T-helper 1 cell treated with Interleukin-12 subunit alpha and Interleukin-12 subunit beta and Interleukin-4 antibody, amounts not matched to agents 30 μg/mL and 1 μg/mL, for 36 hours (primary cell): ENCODE data around the gene RBM15.

Experiments used
- H3K27ac Mint-ChIP-seq: one replicate; pipeline ENCODE4 v1.8.0; 2021; ENCODE audit warnings: mild to moderate bottlenecking, mixed read lengths
- H3K27me3 Mint-ChIP-seq: one replicate; pipeline ENCODE4 v1.8.0; 2021; ENCODE audit warnings: low read depth, mixed read lengths
- H3K36me3 Mint-ChIP-seq: one replicate; pipeline ENCODE4 v1.8.0; 2021; ENCODE audit warnings: low read depth, mixed read lengths
- H3K4me1 Mint-ChIP-seq: one replicate; pipeline ENCODE4 v1.8.0; 2021; ENCODE audit warnings: low read depth, mixed read lengths
- H3K4me3 Mint-ChIP-seq: one replicate; pipeline ENCODE4 v1.8.0; 2021; ENCODE audit warnings: mild to moderate bottlenecking, moderate library complexity, mixed read lengths
- H3K9me3 Mint-ChIP-seq: one replicate; pipeline ENCODE4 v1.8.0; 2021; ENCODE audit warnings: mixed read lengths

RBM15 gene

DNA sequence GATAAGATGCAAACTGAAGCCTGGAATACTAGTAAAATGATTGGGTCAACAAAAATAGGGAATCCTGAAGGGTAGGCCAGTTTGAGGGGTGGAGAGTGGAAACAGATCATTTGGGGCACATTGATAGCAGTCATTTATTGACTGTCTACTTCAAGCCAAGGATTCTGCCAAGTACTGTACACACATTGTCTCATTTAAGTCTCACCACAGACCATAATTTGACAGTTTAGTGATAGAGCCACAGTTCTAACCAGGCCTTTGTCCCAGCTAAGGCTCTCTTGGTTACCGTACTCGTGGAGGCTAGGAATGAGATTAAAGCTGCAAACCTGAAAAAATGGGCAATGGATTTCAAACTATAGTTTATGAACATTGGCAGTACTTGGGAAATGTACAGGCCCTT is 11.2 kb downstream of the RBM15 start:
- H3K9me3 Mint-ChIP-seq: no peaks in the 10 kb centered on the region
- H3K27ac Mint-ChIP-seq: peak overlapping the region; percentile 1
- H3K36me3 Mint-ChIP-seq: peaks cover 42% of the 10 kb centered on the region
- peaks cover 61% of the 10 kb centered on the region for H3K4me1 Mint-ChIP-seq
- H3K4me3 Mint-ChIP-seq: no peak overlapping the region
- no peaks in the 10 kb centered on the region for H3K27me3 Mint-ChIP-seq

- Mint-ChIP-seq H3K4me1 (peaks cover 36% of the 10 kb centered on the region), H3K27me3 (no peaks in the 10 kb centered on the region), H3K27ac (no peak overlapping the region), H3K9me3 (no peaks in the 10 kb centered on the region), H3K36me3 (peaks cover 22% of the 10 kb centered on the region), H3K4me3 (no peak overlapping the region)
Measured at GRCh38 chr1:110355321-110355720, 16.1 kb downstream of the RBM15 start.

DNA sequence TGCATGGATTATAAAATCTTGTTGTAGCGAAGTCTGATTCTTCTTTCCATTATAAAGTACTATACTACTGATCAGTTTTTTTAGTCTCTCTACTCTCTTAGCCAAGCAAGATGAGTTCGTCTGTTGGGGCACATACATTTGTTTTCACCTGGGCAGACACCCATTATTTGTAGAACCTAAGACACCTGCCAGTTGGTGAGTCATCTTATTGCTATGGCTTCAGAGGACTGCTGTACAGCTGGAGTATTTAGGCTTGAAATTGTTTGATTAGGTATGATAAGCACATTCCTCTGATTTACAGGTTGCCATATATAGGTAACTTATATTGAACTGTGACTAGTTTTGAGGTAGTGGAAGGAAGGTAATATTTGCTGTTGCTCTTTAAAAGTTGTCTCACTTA is 17.2 kb downstream of the RBM15 start:
- Mint-ChIP-seq H3K36me3 (peaks cover 25% of the 10 kb centered on the region), H3K9me3 (no peaks in the 10 kb centered on the region), H3K27ac (no peak overlapping the region), H3K4me1 (peaks cover 31% of the 10 kb centered on the region), H3K4me3 (no peak overlapping the region), H3K27me3 (no peaks in the 10 kb centered on the region)

DNA sequence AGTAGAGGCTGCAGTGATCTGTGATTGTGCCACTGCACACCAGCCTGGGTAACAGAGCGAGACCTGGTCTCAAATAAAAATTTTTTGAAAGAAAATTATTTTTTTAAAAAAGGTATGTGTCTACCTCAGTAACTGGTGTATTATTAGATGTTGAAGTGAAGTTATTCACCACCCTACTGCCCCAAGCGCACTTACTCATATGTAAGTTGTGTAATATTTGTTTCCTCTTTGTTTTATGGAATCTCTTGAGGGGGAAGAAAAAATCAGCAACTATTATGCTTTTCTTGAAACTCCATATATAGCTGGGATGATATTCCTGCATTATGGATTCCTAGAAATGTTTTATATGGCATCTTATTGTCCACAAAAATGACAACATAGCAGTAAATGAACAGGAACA is 21.3 kb downstream of the RBM15 start:
- Mint-ChIP-seq H3K27ac (no peak overlapping the region), H3K27me3 (no peaks in the 10 kb centered on the region), H3K4me3 (no peak overlapping the region)

DNA sequence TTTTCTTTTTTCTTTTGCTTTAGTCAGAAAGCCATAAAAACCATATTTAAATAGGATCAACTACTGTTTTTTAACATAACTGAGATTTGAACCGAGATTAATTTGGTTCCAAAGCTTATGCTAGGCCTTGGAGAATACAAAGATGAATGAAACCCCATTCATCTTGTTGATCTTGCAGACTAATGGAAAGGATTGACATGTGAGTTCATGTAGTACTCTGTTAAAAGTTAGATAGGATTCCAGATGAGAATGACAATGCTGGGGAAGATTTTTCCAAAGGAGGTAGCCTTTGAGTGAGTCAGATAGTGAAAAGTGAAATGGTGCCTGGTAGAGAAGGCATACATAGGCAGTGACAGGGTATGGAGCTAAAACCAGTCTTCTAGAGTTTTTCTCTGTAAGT is 22.7 kb downstream of the RBM15 start:
- Mint-ChIP-seq H3K36me3 (peaks cover 21% of the 10 kb centered on the region), H3K27me3 (no peaks in the 10 kb centered on the region)

More for the DNA sequence above, 21.3 kb downstream of the RBM15 start:
- Mint-ChIP-seq H3K9me3 (no peaks in the 10 kb centered on the region), H3K36me3 (peaks cover 30% of the 10 kb centered on the region), H3K4me1 (peaks cover 24% of the 10 kb centered on the region)

DNA sequence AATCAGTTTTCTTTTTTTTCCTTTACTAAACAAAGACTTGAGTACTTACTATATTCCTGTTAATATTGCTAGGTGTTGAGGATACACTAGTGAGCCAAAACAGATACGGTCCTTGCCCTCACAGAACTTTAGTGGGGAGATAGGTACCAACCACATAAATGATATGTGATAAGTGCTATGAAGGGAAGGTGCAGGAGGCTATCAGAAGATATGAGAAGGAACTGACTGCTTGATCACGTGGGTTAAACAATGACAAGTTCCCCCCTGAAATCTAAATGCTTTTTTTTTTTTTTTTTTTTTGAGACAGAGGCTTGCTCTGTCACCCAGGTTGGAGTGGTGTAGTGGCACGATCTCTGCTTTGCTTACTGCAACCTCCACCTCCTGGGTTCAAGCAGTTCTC is 25.0 kb downstream of the RBM15 start:
- H3K9me3 Mint-ChIP-seq: no peaks in the 10 kb centered on the region
- H3K4me1 Mint-ChIP-seq: peaks cover 10% of the 10 kb centered on the region
- no peak overlapping the region for H3K27ac Mint-ChIP-seq
- H3K36me3 Mint-ChIP-seq: peaks cover 21% of the 10 kb centered on the region
- H3K27me3 Mint-ChIP-seq: no peaks in the 10 kb centered on the region
- H3K4me3 Mint-ChIP-seq: no peak overlapping the region

More for the DNA sequence above, 22.7 kb downstream of the RBM15 start:
- Mint-ChIP-seq H3K4me1 (peaks cover 14% of the 10 kb centered on the region), H3K27ac (no peak overlapping the region), H3K4me3 (no peak overlapping the region), H3K9me3 (no peaks in the 10 kb centered on the region)

DNA sequence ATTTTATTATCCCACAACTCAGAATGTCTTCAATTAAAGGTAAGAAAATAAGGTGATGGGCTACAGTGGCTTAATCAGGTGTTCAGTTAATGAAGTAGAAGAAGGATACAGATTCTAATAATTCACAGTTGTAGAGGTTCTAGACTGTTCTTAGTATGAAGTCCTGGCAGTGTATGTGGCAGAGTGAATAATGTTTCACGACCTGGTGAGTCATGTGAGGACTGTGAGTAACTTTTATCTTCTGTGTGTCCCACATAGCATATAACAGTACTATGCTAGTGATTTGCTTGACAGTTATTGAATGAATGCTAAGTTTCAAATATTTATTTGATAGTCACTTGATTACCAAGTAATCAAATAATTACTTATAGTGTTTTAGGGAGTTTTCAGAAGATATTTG is 31.6 kb downstream of the RBM15 start:
- Mint-ChIP-seq H3K4me1 (peaks cover 5% of the 10 kb centered on the region), H3K4me3 (no peak overlapping the region), H3K9me3 (no peaks in the 10 kb centered on the region), H3K27me3 (no peaks in the 10 kb centered on the region), H3K36me3 (peaks cover 9% of the 10 kb centered on the region), H3K27ac (no peak overlapping the region)

DNA sequence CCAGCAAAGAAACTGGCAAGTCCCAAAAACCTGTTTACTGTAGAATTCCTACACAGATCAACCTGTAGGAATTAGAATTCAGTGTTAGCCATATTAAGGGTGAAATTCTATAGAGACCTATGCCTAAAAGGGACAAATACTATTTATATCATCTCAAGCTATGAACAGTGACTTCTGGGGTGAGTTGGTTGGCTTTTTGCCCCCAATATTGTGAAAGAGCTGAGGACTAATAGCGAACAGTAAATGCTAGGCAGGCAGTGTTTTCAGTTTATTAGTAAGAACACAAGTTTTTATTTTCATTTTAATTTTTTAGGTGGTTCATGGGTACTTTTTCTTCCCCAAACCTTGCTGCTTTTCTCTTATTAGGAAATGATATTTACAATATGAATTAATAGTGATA is 36.3 kb downstream of the RBM15 start:
- H3K36me3 Mint-ChIP-seq: peaks cover 23% of the 10 kb centered on the region
- no peak overlapping the region for H3K27ac Mint-ChIP-seq
- no peaks in the 10 kb centered on the region for H3K4me1 Mint-ChIP-seq
- H3K9me3 Mint-ChIP-seq: no peaks in the 10 kb centered on the region
- no peak overlapping the region for H3K4me3 Mint-ChIP-seq
- no peaks in the 10 kb centered on the region for H3K27me3 Mint-ChIP-seq

GRCh38 chr1:110380672-110381283 is 41.6 kb downstream of the RBM15 start:
- H3K9me3 Mint-ChIP-seq: no peaks in the 10 kb centered on the region
- H3K4me3 Mint-ChIP-seq: no peak overlapping the region
- H3K27ac Mint-ChIP-seq: no peak overlapping the region
- H3K36me3 Mint-ChIP-seq: peaks cover 29% of the 10 kb centered on the region
- no peaks in the 10 kb centered on the region for H3K27me3 Mint-ChIP-seq
- peaks cover 13% of the 10 kb centered on the region for H3K4me1 Mint-ChIP-seq

GRCh38 chr1:110383251-110383990 is 44.2 kb downstream of the RBM15 start:
- H3K27me3 Mint-ChIP-seq: no peaks in the 10 kb centered on the region
- H3K4me3 Mint-ChIP-seq: peak overlapping the region; percentile 40
- H3K27ac Mint-ChIP-seq: peak overlapping the region; percentile 86
- peaks cover 16% of the 10 kb centered on the region for H3K4me1 Mint-ChIP-seq
- peaks cover 29% of the 10 kb centered on the region for H3K36me3 Mint-ChIP-seq
- no peaks in the 10 kb centered on the region for H3K9me3 Mint-ChIP-seq

DNA sequence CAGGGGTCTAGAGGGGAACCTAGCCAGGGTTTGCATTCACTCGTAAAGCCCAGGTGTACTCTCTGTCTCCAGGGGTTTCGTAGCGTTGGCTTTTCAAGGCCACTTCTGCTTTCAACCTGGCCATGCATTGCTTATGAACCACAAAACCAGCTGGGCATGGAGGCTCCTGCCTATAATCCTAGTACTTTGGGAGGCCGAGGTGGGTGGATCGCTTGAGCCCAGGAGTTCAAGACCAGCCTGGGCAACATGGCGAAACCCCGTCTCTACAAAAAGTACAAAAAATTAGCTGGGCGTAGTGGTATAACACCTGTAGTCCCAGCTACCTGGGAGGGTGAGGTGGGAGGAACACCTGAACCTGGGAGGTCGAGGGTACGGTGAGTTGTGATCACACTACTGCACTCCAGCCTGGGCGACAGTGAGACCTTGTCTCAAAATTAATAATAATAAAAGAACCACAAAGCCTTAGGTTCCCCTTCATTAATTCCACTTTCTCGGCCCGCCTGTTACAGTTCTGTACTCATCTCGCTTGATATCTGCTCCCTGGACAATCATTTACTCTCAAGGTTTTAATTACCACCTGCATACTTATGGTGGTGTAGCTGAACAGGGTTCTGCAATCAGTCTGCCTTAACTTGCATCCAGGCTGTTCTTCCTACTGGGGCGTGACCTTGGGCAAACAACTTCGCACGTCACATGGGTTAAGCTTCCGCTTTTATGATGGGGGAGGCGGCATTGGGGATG is 45.6 kb downstream of the RBM15 start:
- Mint-ChIP-seq H3K36me3 (peaks cover 19% of the 10 kb centered on the region), H3K4me3 (no peak overlapping the region), H3K27ac (peak overlapping the region; percentile 12), H3K27me3 (no peaks in the 10 kb centered on the region), H3K9me3 (no peaks in the 10 kb centered on the region), H3K4me1 (peaks cover 16% of the 10 kb centered on the region)

- Mint-ChIP-seq H3K4me3 (no peak overlapping the region), H3K4me1 (peaks cover 16% of the 10 kb centered on the region), H3K27me3 (no peaks in the 10 kb centered on the region), H3K27ac (no peak overlapping the region), H3K9me3 (no peaks in the 10 kb centered on the region), H3K36me3 (peaks cover 15% of the 10 kb centered on the region)
Measured at GRCh38 chr1:110385369-110385768, 46.2 kb downstream of the RBM15 start.

- no peak overlapping the region for H3K4me3 Mint-ChIP-seq
- H3K9me3 Mint-ChIP-seq: no peaks in the 10 kb centered on the region
- no peaks in the 10 kb centered on the region for H3K27me3 Mint-ChIP-seq
- H3K27ac Mint-ChIP-seq: no peak overlapping the region
- H3K36me3 Mint-ChIP-seq: peaks cover 11% of the 10 kb centered on the region
- H3K4me1 Mint-ChIP-seq: peaks cover 16% of the 10 kb centered on the region
Measured at GRCh38 chr1:110387048-110387754, 48.0 kb downstream of the RBM15 start.

GRCh38 chr1:110390096-110390495 is 50.9 kb downstream of the RBM15 start:
- Mint-ChIP-seq H3K9me3 (no peaks in the 10 kb centered on the region), H3K27ac (no peak overlapping the region), H3K4me3 (no peak overlapping the region), H3K36me3 (peaks cover 13% of the 10 kb centered on the region), H3K27me3 (no peaks in the 10 kb centered on the region), H3K4me1 (peaks cover 3% of the 10 kb centered on the region)
